ENCODE results near the gene TNFSF15. TPM values are rescaled to one million over a fixed set of nuclear protein-coding genes. Genes with fewer than 3 reads are reported as not detected.

TNFSF15 gene
- total RNA-seq, 2 experiments from 2014 or later, result 0.12 to 0.14 TPM

DNA sequence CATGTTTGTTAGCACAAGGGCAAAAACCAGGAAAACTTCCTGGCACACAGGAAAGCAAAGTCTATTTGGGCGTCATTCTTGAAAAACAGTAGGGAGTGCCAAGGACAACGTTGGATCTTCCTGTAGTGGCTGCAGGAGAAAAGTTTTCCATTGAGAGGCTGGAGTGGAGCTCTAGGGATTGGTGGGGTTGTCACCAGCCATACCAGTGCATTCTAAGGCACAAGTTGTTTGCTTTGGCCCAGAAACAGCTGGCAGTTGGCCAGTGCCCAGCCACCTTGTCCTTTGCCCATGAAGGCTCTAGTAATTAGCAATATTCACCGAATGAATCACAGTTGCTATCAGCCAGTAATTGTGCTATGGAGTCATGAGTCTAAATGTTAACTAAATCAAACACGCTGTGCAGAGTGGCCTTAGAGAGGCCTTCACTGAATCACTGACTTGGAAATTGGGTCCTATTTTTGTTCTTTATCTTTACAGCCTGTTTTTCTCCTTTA, 26.4 kb downstream of the TNFSF15 start:
- Mint-ChIP-seq H3K9me3 (no peaks in the 10 kb centered on the region), H3K4me3 (no peak overlapping the region), H3K27ac (no peak overlapping the region), H3K4me1 (ENCODE audit: low read depth) (peaks cover 22% of the 10 kb centered on the region), H3K36me3 (no peaks in the 10 kb centered on the region), H3K27me3 (peaks cover 2% of the 10 kb centered on the region)
- DNase-seq, result no peak
- CTCF ChIA-PET, result no interaction called here
- POLR2A ChIA-PET, result no interaction called here
- intact Hi-C loops (cut with micrococcal nuclease), result no loop called here

DNA sequence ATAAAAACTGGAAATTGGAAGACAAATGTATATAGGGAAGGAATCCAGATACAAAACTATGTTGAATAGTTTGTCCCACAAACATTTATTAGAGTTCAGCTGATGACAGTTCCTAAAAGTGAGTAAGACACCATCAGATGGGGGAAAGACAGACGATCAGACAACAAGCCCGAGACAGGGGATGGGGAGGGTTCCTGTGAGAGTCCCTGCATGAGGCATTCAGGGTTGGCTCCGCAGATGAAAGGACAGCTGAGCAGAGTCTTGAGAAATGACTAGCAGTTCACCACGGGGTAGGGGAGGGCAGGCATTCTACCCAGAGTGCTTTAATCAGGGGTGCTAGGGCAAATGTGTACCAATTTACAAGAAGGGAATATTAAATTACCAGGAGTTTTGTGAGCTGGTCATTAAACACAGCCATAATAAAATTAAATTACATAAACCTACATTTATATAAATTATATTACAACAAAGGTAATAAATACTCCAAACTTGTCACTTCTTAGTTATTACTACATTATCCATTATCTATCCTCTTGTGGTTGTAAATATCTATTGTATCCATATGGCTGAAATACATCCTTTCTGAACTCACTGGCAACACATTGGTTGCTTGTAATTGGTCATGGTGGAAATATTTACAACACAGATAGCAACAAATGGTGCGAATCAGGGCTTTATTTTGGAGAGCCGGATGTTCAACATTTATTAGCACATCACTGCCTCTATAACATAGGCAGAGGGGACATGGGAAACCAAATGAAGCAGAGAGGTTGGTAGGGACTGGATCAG, 27.8 kb downstream of the TNFSF15 start:
- Mint-ChIP-seq H3K27me3 (peaks cover 2% of the 10 kb centered on the region), H3K36me3 (no peaks in the 10 kb centered on the region), H3K27ac (no peak overlapping the region), H3K9me3 (no peaks in the 10 kb centered on the region), H3K4me3 (no peak overlapping the region), H3K4me1 (ENCODE audit: low read depth) (peaks cover 22% of the 10 kb centered on the region)
- POLR2A ChIA-PET, result no interaction called here
- CTCF ChIA-PET, result interaction anchor here (0.9 kb wide), 1 partner anchor 133 kb away, joined by 4 read pairs; no protein-coding TSS in a partner anchor
- intact Hi-C loops (cut with micrococcal nuclease), result no loop called here
- peak; percentile 62 for DNase-seq

DNA sequence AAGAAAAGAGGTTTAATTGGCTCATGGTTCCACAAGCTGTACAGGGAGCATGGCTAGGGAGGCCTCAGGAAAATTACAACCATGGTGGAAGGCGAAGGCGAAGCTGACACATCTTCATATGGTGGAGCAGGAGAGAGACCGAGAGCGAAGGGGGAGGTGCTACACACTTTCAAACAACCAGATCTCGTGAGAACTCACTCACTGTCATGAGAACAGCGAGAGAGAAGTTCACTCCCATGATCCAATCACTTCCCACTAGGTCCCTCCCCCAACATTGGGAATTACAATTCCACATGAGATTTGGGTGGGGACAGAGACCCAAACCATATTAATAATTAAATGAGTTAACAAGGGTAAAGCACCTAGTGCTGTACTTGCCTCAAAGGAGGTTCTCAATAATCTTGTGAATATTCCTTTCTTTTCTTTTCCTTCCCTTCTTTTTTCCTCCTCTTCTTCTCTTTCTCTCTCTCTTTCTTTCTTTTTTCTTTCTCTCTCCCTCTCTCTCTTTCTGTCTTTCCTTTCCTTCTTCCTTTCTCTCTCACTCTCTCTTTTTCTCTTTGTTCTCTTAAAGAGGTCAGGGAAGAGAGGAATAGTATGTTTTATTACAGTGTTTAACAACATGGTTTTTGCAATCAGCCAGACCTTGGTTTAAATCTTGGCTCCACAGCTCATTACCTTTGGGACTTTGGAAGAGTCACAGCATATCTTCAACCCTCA, 29.0 kb downstream of the TNFSF15 start:
- peaks cover 2% of the 10 kb centered on the region for H3K27me3 Mint-ChIP-seq
- peaks cover 22% of the 10 kb centered on the region for H3K4me1 Mint-ChIP-seq (ENCODE audit: low read depth)
- CTCF ChIA-PET, result interaction anchor here (1.3 kb wide), 1 partner anchor 35 kb away, joined by 3 read pairs; no protein-coding TSS in a partner anchor
- no peak overlapping the region for H3K27ac Mint-ChIP-seq
- no peak for DNase-seq
- no peaks in the 10 kb centered on the region for H3K9me3 Mint-ChIP-seq
- no peaks in the 10 kb centered on the region for H3K36me3 Mint-ChIP-seq
- POLR2A ChIA-PET, result no interaction called here
- intact Hi-C loops (cut with micrococcal nuclease), result no loop called here
- no peak overlapping the region for H3K4me3 Mint-ChIP-seq

DNA sequence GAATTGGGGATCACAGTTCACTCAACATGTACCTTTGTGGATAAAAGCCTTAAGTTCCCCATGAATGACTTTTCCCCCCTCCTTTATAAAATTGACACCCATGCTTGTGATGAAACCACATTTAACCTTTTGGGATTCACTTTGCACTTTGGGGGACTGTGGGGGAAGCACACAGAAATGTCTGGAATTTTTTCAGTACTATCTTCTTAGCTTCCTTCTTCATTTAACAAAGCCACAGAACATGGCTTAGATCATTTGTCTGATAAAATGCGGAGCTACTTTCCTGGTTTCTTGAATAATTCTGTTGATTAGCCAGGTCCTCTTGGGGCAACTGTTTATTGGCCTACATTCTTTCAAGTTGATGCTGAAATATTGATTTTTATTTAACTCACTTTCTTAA, 29.9 kb downstream of the TNFSF15 start:
- CTCF ChIA-PET, result interaction anchor here (1.3 kb wide), 1 partner anchor 34 kb away, joined by 3 read pairs; no protein-coding TSS in a partner anchor
- H3K4me3 Mint-ChIP-seq, result no peak overlapping the region
- no peaks in the 10 kb centered on the region for H3K9me3 Mint-ChIP-seq
- POLR2A ChIA-PET, result no interaction called here
- intact Hi-C loops (cut with micrococcal nuclease), result no loop called here
- peaks cover 2% of the 10 kb centered on the region for H3K27me3 Mint-ChIP-seq
- DNase-seq, result no peak
- peaks cover 22% of the 10 kb centered on the region for H3K4me1 Mint-ChIP-seq (ENCODE audit: low read depth)
- no peaks in the 10 kb centered on the region for H3K36me3 Mint-ChIP-seq
- no peak overlapping the region for H3K27ac Mint-ChIP-seq

DNA sequence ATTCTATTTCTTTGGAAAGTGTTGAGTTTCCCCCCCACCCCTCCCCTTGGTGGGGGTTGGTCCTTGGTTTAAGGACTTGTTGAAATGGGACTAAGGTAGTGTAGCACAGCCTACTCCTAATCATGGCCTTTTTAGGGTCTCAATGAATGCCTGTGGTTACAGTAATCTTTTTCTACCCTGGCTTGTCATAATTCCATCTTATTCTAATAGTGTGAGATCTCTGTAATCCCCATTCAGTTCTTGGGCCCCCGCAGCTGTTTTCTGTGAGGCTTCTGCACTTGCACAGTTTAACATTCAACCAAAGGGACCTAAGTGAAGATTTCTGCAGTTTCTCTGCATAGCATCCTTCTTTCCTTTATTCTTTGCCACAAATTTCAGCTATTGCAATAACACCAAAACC, 30.7 kb downstream of the TNFSF15 start:
- intact Hi-C loops (cut with micrococcal nuclease), result no loop called here
- Mint-ChIP-seq H3K27ac (no peak overlapping the region), H3K36me3 (no peaks in the 10 kb centered on the region), H3K4me3 (no peak overlapping the region), H3K4me1 (ENCODE audit: low read depth) (peaks cover 22% of the 10 kb centered on the region), H3K27me3 (peaks cover 2% of the 10 kb centered on the region), H3K9me3 (no peaks in the 10 kb centered on the region)
- no peak for DNase-seq
- POLR2A ChIA-PET, result no interaction called here
- CTCF ChIA-PET, result no interaction called here

DNA sequence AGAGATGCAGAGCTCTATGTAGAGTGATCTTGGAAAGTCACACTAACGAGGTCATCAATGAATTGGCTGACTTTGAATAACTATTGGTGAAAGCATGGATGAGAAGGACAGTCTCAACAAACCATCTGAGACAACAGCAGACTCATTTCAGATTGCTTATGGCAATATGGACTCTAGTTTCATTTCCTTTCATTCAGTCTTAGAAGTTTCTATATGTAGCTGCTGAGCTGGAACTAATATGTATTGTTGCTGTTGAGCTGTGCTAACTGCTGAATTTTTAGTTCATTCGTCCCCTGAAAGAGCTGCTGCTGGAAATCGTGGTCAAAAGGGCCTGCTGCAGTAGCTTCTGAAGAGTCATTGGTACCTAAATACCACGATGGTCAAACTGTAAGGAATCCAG, 31.3 kb downstream of the TNFSF15 start:
- H3K4me1 Mint-ChIP-seq (ENCODE audit: low read depth), result peaks cover 22% of the 10 kb centered on the region
- ChIA-PET POLR2A (no interaction called here), CTCF (no interaction called here)
- H3K4me3 Mint-ChIP-seq, result no peak overlapping the region
- DNase-seq, result no peak
- H3K36me3 Mint-ChIP-seq, result no peaks in the 10 kb centered on the region
- no peaks in the 10 kb centered on the region for H3K9me3 Mint-ChIP-seq
- H3K27ac Mint-ChIP-seq, result no peak overlapping the region
- intact Hi-C loops (cut with micrococcal nuclease), result no loop called here
- peaks cover 2% of the 10 kb centered on the region for H3K27me3 Mint-ChIP-seq

DNA sequence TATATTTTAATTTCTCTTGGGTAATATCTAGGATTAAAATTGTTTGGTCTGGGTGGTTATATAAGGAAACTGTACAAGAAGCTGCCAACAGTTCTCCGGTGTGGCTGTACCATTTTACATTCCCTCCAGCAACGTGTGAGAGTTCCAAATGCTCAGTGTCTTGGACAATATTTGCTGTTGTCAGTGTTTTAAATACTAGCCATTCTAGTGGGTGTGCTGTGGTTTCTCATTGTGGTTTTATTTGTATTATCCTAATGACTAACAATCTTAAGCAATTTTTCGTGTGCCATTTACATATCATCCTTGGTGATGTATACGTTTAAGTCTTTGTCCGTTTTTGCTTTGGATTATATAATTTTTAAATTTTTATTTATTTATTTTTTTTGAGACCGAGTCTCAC, 34.0 kb downstream of the TNFSF15 start:
- H3K27me3 Mint-ChIP-seq, result no peaks in the 10 kb centered on the region
- ChIA-PET CTCF (no interaction called here), POLR2A (no interaction called here)
- no peak overlapping the region for H3K27ac Mint-ChIP-seq
- peaks cover 14% of the 10 kb centered on the region for H3K4me1 Mint-ChIP-seq (ENCODE audit: low read depth)
- DNase-seq, result no peak
- intact Hi-C loops (cut with micrococcal nuclease), result no loop called here
- H3K4me3 Mint-ChIP-seq, result no peak overlapping the region
- no peaks in the 10 kb centered on the region for H3K36me3 Mint-ChIP-seq
- no peaks in the 10 kb centered on the region for H3K9me3 Mint-ChIP-seq

DNA sequence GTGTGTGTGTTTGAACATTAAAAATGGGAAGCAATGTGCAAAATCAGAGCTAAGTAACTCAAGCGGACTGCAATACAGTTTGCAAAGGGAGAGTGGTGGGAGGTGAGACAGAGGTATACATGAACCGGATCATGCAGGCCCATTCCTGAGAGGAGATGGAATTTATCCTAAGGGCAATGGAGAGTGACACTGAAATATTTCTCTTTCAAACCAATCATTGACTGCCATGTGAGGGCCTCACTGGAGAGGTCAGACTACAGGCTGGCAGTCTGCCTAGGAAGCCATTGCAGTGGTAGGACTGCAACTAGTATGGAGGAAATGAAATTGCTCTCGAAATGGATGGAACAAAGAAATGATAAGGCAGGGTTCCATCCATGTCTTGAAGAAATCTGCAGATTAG, 34.8 kb downstream of the TNFSF15 start:
- Mint-ChIP-seq H3K27ac (no peak overlapping the region), H3K9me3 (no peaks in the 10 kb centered on the region), H3K36me3 (no peaks in the 10 kb centered on the region), H3K4me3 (no peak overlapping the region), H3K4me1 (ENCODE audit: low read depth) (peaks cover 14% of the 10 kb centered on the region), H3K27me3 (no peaks in the 10 kb centered on the region)
- CTCF ChIA-PET, result no interaction called here
- intact Hi-C loops (cut with micrococcal nuclease), result no loop called here
- no peak for DNase-seq
- POLR2A ChIA-PET, result no interaction called here

DNA sequence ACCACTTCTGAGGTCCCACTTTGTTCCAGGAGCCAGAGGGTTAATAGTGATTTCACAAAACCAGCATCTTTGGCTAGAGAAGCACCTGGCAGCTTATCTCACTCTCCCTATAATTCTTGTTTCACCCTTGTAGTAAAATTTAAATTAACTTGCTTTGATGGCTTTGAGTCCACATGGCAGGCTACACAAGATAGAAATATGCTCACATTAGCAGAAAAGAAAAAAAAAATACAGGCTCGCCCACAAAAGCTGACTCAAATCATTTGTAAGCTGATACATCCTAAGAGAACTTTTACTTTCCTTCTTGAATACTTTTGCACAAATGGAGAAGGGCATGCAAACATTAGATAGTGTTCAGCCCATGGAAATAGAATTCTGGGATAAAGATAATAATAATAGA, 36.2 kb downstream of the TNFSF15 start:
- ChIA-PET POLR2A (no interaction called here), CTCF (interaction anchor here (0.8 to 1.2 kb wide), 4 partner anchors 29 to 137 kb away, joined by 3 to 6 read pairs (median 4); no protein-coding TSS in a partner anchor)
- DNase-seq, result no peak
- intact Hi-C loops (cut with micrococcal nuclease), result no loop called here
- Mint-ChIP-seq H3K36me3 (no peaks in the 10 kb centered on the region), H3K4me3 (no peak overlapping the region), H3K4me1 (ENCODE audit: low read depth) (peaks cover 2% of the 10 kb centered on the region), H3K27me3 (no peaks in the 10 kb centered on the region), H3K27ac (no peak overlapping the region), H3K9me3 (no peaks in the 10 kb centered on the region)

DNA sequence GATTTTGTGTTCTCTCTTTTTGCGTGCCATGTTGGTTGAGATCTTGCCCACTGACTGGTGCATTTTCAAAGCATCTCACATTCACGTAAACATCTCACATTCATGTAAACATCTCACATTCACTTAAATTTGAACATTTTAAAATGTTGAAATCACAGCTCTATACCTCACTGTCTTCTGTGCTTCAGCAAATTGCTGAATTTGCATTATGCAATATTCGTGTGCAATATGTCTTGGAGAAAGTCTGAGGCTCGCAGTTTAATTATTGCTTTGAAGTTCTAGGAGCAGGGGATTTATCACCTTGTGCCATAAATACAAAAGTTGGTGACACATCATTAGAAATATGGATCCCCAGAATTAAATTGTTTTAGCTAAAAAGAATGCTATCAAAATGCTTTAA, 42.6 kb downstream of the TNFSF15 start:
- H3K4me3 Mint-ChIP-seq, result no peak overlapping the region
- no peaks in the 10 kb centered on the region for H3K36me3 Mint-ChIP-seq
- H3K27ac Mint-ChIP-seq, result no peak overlapping the region
- peaks cover 2% of the 10 kb centered on the region for H3K9me3 Mint-ChIP-seq
- ChIA-PET CTCF (no interaction called here), POLR2A (no interaction called here)
- DNase-seq, result no peak
- H3K4me1 Mint-ChIP-seq (ENCODE audit: low read depth), result no peaks in the 10 kb centered on the region
- intact Hi-C loops (cut with micrococcal nuclease), result no loop called here
- peaks cover 2% of the 10 kb centered on the region for H3K27me3 Mint-ChIP-seq

DNA sequence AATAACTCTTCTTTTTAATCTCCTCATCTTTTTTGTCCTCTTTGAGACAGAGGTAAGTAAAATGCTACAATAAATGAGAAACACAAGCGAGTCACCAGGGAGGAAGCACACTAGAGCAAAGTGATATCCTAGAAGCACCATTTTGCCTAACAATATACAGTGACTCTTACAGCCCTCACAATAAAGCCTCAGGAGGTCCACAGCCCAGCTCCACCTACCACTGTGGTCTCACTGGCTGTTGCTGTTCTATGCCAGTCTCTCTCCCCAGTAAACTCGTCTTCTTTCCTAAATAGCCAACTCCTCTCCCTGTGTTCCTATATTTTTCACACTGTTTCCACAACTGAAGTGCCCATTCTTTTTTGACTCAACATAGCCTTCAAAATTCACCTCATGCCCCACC, 44.3 kb downstream of the TNFSF15 start:
- Mint-ChIP-seq H3K4me1 (ENCODE audit: low read depth) (no peaks in the 10 kb centered on the region), H3K9me3 (peaks cover 2% of the 10 kb centered on the region), H3K27ac (no peak overlapping the region), H3K4me3 (no peak overlapping the region), H3K27me3 (peaks cover 2% of the 10 kb centered on the region), H3K36me3 (no peaks in the 10 kb centered on the region)
- CTCF ChIA-PET, result interaction anchor here (1.0 to 2.0 kb wide), 2 partner anchors 81 to 126 kb away, joined by 4 to 6 read pairs; no protein-coding TSS in a partner anchor
- no peak for DNase-seq
- POLR2A ChIA-PET, result no interaction called here
- intact Hi-C loops (cut with micrococcal nuclease), result no loop called here

DNA sequence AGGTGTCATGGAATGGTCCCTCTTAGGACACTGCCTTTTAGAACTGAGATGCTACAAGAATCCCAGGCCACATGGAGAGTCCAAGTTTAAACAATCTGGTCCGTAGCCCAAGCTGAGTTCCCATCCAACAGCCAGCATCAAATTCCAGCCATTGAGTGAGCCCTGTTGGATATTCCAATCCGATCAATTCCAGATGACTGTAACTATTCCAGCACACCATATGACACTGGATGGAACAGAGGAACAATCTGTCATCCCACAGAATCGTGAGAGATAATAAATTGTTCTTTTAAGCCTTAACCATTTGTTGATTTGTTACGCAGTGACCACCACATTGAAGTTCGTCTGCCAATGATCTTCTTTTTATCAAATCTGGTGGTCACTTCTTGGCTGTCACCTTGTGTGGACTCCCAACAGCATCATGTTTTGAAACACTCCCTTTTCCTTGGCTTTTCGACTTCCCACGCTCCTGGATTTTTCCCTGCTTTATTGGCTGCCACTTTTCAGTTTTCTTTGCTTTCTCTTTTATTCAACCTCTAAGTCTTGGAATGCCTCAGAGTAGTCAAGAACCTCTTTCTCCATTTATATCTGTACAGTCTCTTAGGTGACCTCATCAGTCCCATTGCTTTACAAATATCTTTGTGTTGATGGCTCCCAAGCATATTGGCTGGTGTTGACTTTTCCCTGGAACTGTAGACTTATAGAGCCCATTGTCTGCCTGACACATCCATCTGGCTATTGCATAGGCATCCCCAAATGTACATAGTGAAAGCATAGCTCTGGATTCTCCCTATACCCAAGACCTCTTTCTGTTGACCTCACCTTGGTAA, 46.1 kb downstream of the TNFSF15 start:
- H3K4me1 Mint-ChIP-seq (ENCODE audit: low read depth), result peaks cover under 1% of the 10 kb centered on the region
- no peak for DNase-seq
- H3K27ac Mint-ChIP-seq, result no peak overlapping the region
- H3K27me3 Mint-ChIP-seq, result peaks cover 2% of the 10 kb centered on the region
- intact Hi-C loops (cut with micrococcal nuclease), result no loop called here
- peaks cover 2% of the 10 kb centered on the region for H3K9me3 Mint-ChIP-seq
- POLR2A ChIA-PET, result no interaction called here
- H3K36me3 Mint-ChIP-seq, result no peaks in the 10 kb centered on the region
- no peak overlapping the region for H3K4me3 Mint-ChIP-seq
- CTCF ChIA-PET, result interaction anchor here (2.0 kb wide), 1 partner anchor 79 kb away, joined by 6 read pairs; no protein-coding TSS in a partner anchor

Measured in activated CD4-positive, alpha-beta memory T cell treated with anti-CD3 and anti-CD28 coated beads for 36 hours (primary cell).